ENCODE measurements around the gene NDUFA8. TPM values are rescaled to one million over a fixed set of nuclear protein-coding genes. Genes with fewer than 3 reads are reported as not detected.

The NDUFA8 gene
- total RNA-seq, 1 donor from 2014 or later, result 46.1 TPM

DNA sequence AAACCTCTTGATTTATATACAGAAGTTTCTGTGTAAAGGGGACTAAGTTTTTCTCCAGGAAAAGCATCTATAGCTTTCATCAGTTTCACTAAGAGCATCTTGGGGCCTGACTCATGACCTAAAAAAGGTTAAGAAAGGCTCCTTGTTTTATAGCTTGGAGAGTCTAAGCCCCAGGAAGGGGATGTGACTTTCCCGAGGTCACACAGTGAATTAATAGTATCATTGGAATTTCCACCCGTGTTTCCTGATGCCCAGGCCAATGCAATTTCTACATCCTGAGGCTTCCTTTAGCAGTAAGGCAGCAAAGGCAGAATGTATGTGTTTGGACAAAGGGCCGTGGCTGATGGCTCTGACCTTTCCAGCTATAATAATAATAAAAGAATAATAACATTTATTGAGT, 8.8 kb upstream of the NDUFA8 start:
- Mint-ChIP-seq H3K36me3 (ENCODE audit: unreplicated experiment) (no peaks in the 10 kb centered on the region), H3K27ac (ENCODE audit: unreplicated experiment) (no peak overlapping the region), H3K4me3 (ENCODE audit: unreplicated experiment) (no peak overlapping the region), H3K4me1 (ENCODE audit: low read depth, unreplicated experiment) (no peaks in the 10 kb centered on the region), H3K9me3 (ENCODE audit: unreplicated experiment) (no peaks in the 10 kb centered on the region), H3K27me3 (ENCODE audit: unreplicated experiment) (peaks cover 7% of the 10 kb centered on the region)
- TF ChIP-seq CTCF (IDR thresholded peaks at IDR 0.05; ENCODE audit: partially characterized antibody, unreplicated experiment), result no peak
- DNase-seq, result no peak

- Mint-ChIP-seq H3K27ac (ENCODE audit: unreplicated experiment) (no peak overlapping the region), H3K9me3 (ENCODE audit: unreplicated experiment) (peaks cover 3% of the 10 kb centered on the region), H3K4me3 (ENCODE audit: unreplicated experiment) (no peak overlapping the region), H3K36me3 (ENCODE audit: unreplicated experiment) (no peaks in the 10 kb centered on the region), H3K27me3 (ENCODE audit: unreplicated experiment) (peaks cover 10% of the 10 kb centered on the region), H3K4me1 (ENCODE audit: low read depth, unreplicated experiment) (no peaks in the 10 kb centered on the region)
- TF ChIP-seq CTCF (IDR thresholded peaks at IDR 0.05; ENCODE audit: partially characterized antibody, unreplicated experiment), result no peak
- no peak for DNase-seq
Observed at GRCh38 chr9:122164286-122164685, 4.7 kb upstream of the NDUFA8 start.

DNA sequence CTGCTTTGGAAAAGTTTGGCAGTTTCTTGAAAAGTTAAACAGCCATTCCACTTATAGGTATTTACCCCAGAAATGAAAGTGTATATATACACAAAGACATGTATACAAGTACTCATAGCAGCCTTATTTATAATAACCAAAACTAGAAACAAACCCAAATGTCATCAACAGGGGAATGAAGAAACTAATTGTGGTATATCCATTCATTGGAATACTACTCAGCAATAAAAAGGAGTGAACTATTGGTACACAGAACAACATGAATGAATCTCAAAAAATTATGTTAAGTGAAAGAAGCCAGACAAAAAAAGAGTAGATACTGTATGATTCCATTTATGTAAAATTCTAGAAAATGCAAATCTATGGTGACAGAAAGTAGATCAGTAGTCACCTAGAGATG, 2.8 kb upstream of the NDUFA8 start:
- Mint-ChIP-seq H3K27me3 (ENCODE audit: unreplicated experiment) (peaks cover 10% of the 10 kb centered on the region), H3K36me3 (ENCODE audit: unreplicated experiment) (no peaks in the 10 kb centered on the region), H3K27ac (ENCODE audit: unreplicated experiment) (no peak overlapping the region), H3K4me3 (ENCODE audit: unreplicated experiment) (no peak overlapping the region), H3K4me1 (ENCODE audit: low read depth, unreplicated experiment) (peaks cover 4% of the 10 kb centered on the region), H3K9me3 (ENCODE audit: unreplicated experiment) (peaks cover 3% of the 10 kb centered on the region)
- TF ChIP-seq CTCF (IDR thresholded peaks at IDR 0.05; ENCODE audit: partially characterized antibody, unreplicated experiment), result no peak
- no peak for DNase-seq

DNA sequence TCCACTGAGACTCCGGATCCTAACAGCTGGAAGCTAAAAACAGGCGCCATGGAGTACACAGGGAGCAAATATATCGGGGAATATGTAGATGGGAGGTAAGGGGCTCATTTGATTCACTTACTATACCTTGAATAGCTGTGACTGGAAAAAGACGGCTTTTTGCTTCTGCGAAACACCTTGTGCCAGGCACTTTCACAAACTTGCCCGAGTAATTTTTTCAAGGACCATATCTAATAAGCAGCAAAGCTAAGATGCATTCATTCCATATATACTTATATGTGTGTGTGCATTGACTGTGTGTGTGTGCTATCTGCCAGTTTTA, 307 bp upstream of the NDUFA8 start:
- peak overlapping the region; percentile 96 for H3K4me3 Mint-ChIP-seq (ENCODE audit: unreplicated experiment)
- H3K27ac Mint-ChIP-seq (ENCODE audit: unreplicated experiment), result no peak overlapping the region
- H3K4me1 Mint-ChIP-seq (ENCODE audit: low read depth, unreplicated experiment), result peaks cover 4% of the 10 kb centered on the region
- no peaks in the 10 kb centered on the region for H3K36me3 Mint-ChIP-seq (ENCODE audit: unreplicated experiment)
- no peak for TF ChIP-seq CTCF (IDR thresholded peaks at IDR 0.05; ENCODE audit: partially characterized antibody, unreplicated experiment)
- peaks cover 3% of the 10 kb centered on the region for H3K9me3 Mint-ChIP-seq (ENCODE audit: unreplicated experiment)
- peaks cover 6% of the 10 kb centered on the region for H3K27me3 Mint-ChIP-seq (ENCODE audit: unreplicated experiment)
- no peak for DNase-seq

GRCh38 chr9:122158202-122158601, 1.4 kb downstream of the NDUFA8 start:
- peak; percentile 42 for DNase-seq
- no peak overlapping the region for H3K27ac Mint-ChIP-seq (ENCODE audit: unreplicated experiment)
- H3K36me3 Mint-ChIP-seq (ENCODE audit: unreplicated experiment), result no peaks in the 10 kb centered on the region
- H3K4me3 Mint-ChIP-seq (ENCODE audit: unreplicated experiment), result peak overlapping the region; percentile 49
- TF ChIP-seq CTCF (IDR thresholded peaks at IDR 0.05; ENCODE audit: partially characterized antibody, unreplicated experiment), result peak; percentile 65
- H3K4me1 Mint-ChIP-seq (ENCODE audit: low read depth, unreplicated experiment), result peaks cover 4% of the 10 kb centered on the region
- peaks cover 3% of the 10 kb centered on the region for H3K9me3 Mint-ChIP-seq (ENCODE audit: unreplicated experiment)
- H3K27me3 Mint-ChIP-seq (ENCODE audit: unreplicated experiment), result peaks cover 3% of the 10 kb centered on the region

All from glutamatergic neuron (in vitro differentiated cells).